ENCODE measurements around the gene INTS1.

GRCh38 chr7:1510780-1511154 is 6.6 kb upstream of the INTS1 start:
- TF ChIP-seq CTCF (IDR thresholded peaks at IDR 0.05) (no peak), POLR2A (IDR thresholded peaks at IDR 0.05) (no peak)
